Breast epithelium (tissue), 3 donors: Measurements from ENCODE around the gene SAMD11.
"Not testable (repeated sequence)": the region's sequence is repeated elsewhere in the genome, so short reads cannot be mapped to it uniquely, and the experiment has no call there.

Experiments
- POLR2A ChIP-seq: fragments of 450-650 bp; IDR thresholded peaks from one replicate; pipeline ENCODE4 v1.6.1; 2016; ENCODE audit warnings: antibody characterized with exemption, mild to moderate bottlenecking, moderate library complexity
- POLR2AphosphoS5 ChIP-seq, 3 donors: sonication (generic); formaldehyde crosslinking; IDR thresholded peaks; one replicate each; pipeline ENCODE4 v1.6.1; 2017; ENCODE audit warnings: antibody characterized with exemption in 3 of 3
- TF ChIP-seq, protein P1 (sequence below), 3 donors: fragments of 450-650 bp; IDR thresholded peaks; one replicate each; pipeline ENCODE4 v1.5.1; 2016 to 2017; ENCODE audit warnings: antibody characterized with exemption in 3 of 3, mild to moderate bottlenecking in 3 of 3, moderate library complexity in 3 of 3

- TF ChIP-seq, protein P1, sequence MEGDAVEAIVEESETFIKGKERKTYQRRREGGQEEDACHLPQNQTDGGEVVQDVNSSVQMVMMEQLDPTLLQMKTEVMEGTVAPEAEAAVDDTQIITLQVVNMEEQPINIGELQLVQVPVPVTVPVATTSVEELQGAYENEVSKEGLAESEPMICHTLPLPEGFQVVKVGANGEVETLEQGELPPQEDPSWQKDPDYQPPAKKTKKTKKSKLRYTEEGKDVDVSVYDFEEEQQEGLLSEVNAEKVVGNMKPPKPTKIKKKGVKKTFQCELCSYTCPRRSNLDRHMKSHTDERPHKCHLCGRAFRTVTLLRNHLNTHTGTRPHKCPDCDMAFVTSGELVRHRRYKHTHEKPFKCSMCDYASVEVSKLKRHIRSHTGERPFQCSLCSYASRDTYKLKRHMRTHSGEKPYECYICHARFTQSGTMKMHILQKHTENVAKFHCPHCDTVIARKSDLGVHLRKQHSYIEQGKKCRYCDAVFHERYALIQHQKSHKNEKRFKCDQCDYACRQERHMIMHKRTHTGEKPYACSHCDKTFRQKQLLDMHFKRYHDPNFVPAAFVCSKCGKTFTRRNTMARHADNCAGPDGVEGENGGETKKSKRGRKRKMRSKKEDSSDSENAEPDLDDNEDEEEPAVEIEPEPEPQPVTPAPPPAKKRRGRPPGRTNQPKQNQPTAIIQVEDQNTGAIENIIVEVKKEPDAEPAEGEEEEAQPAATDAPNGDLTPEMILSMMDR (IDR thresholded peaks at IDR 0.05), result not testable (repeated sequence)
- not testable (repeated sequence) for TF ChIP-seq POLR2A; POLR2AphosphoS5 (IDR thresholded peaks at IDR 0.05)
These were observed 23.1 kb downstream of the SAMD11 start for GRCh38 chr1:946811-947210.
